ENCODE results near the gene CLIC4. TPM values are rescaled to one million over a fixed set of nuclear protein-coding genes. Genes with fewer than 3 reads are reported as not detected.

Gene CLIC4
- total and polyA plus RNA-seq, 9 of the 15 experiments (the other 6 are each of a cell fraction or from before 2014, with no cell fraction given), result 16.0 to 67.5 (median 38.4) TPM

- no peak for TF ChIP-seq ZNF512 (tag; IDR thresholded peaks at IDR 0.05)
- TF ChIP-seq KAT7 (CRISPR knock-in tag; IDR thresholded peaks at IDR 0.05; ENCODE audit: borderline replicate concordance), result no peak
- peak; percentile 24; the same call in 1 of the 2 replicates for TF ChIP-seq HCFC1 (IDR thresholded peaks at IDR 0.05; ENCODE audit: low read depth, low read length)
- TF ChIP-seq NEUROD1 (IDR thresholded peaks at IDR 0.05; ENCODE audit: borderline replicate concordance, low read depth, low read length, partially characterized antibody), result peak; percentile 26
- peak; percentile 67 for TF ChIP-seq KLF16 (IDR thresholded peaks at IDR 0.05)
- no peak for TF ChIP-seq ZNF253 (CRISPR knock-in tag; conservative IDR thresholded peaks at IDR 0.05)
- TF ChIP-seq ATF2 (CRISPR knock-in tag; IDR thresholded peaks at IDR 0.05), result no peak
- no peak; the same call in 1 of the 2 replicates for TF ChIP-seq ZNF324 (CRISPR knock-in tag; IDR thresholded peaks at IDR 0.05)
- no peak for TF ChIP-seq SNIP1 (IDR thresholded peaks at IDR 0.05; ENCODE audit: low read depth)
- peak in 1 of 3 experiments; percentile 55 for TF ChIP-seq YY1 (IDR thresholded peaks at IDR 0.05; ENCODE audit: borderline replicate concordance in 1 of 3, control insufficient read depth in 1 of 3, extremely low read depth in 1 of 3, insufficient read depth in 3 of 3, insufficient read length in 1 of 3, insufficient replicate concordance in 2 of 3, low read depth in 1 of 3, low read length in 2 of 3)
- peak; percentile 73 for TF ChIP-seq USF1 (CRISPR knock-in tag; IDR thresholded peaks at IDR 0.05)
- peak; percentile 70; the same call in 1 of the 2 replicates for TF ChIP-seq THAP7 (CRISPR knock-in tag; IDR thresholded peaks at IDR 0.05)
- TF ChIP-seq NCOA2 (IDR thresholded peaks at IDR 0.05; ENCODE audit: partially characterized antibody in 2 of 2), result no peak
- no peak for TF ChIP-seq NFATC3 (IDR thresholded peaks at IDR 0.05)
- no peak for TF ChIP-seq KAT8 (IDR thresholded peaks at IDR 0.05; ENCODE audit: low read depth)
- no peak for TF ChIP-seq ZNF263 (CRISPR knock-in tag; IDR thresholded peaks at IDR 0.05; ENCODE audit: borderline replicate concordance)
- TF ChIP-seq SIRT6 (IDR thresholded peaks at IDR 0.05; ENCODE audit: low read depth, low read length), result no peak
- TF ChIP-seq ZBTB2 (IDR thresholded peaks at IDR 0.05), result peak; percentile 86
- no peak for TF ChIP-seq ELK1 (CRISPR knock-in tag; IDR thresholded peaks at IDR 0.05)
Observed at GRCh38 chr1:24744911-24745710, at the start of gene CLIC4 (continued).

Measured in K562 (cell line).